Thyroid gland (tissue), 4 donors: Measurements from ENCODE around the gene MAST4.

Experiments used
- CTCF ChIP-seq, 6 experiments: fragments of 200-600 bp in 3 of 6; fragments of 450-650 bp in 3 of 6; sonication (generic) in 3 of 6; IDR thresholded peaks; one replicate each; pipeline ENCODE4 v1.5.1; 2016 to 2019; ENCODE audit warnings: antibody characterized with exemption in 6 of 6, mild to moderate bottlenecking in 2 of 6, inconsistent platforms in 1 of 6, moderate library complexity in 1 of 6
- POLR2A ChIP-seq, 2 donors: fragments of 450-650 bp; IDR thresholded peaks; one replicate each; pipeline ENCODE4 v1.6.1; 2017; ENCODE audit warnings: antibody characterized with exemption in 2 of 2, mild to moderate bottlenecking in 2 of 2, moderate library complexity in 1 of 2

GRCh38 chr5:67081261-67081660 is 485.1 kb downstream of the MAST4 start:
- TF ChIP-seq POLR2A (IDR thresholded peaks at IDR 0.05) (no peak), CTCF (IDR thresholded peaks at IDR 0.05) (no peak)
